Stimulated activated CD4-positive, alpha-beta T cell treated with anti-CD3 and anti-CD28 coated beads, Interleukin-1b, Interleukin-23, amount 100 ng/mL, for 48 hours (primary cell): ENCODE results near the gene GAMT.
"Not testable (repeated sequence)": the region's sequence is repeated elsewhere in the genome, so short reads cannot be mapped to it uniquely, and the experiment has no call there.

Experiments used
- DNase-seq: peaks from one replicate; pipeline ENCODE4 v3.0.0-alpha.2; 2020

GAMT gene

DNA sequence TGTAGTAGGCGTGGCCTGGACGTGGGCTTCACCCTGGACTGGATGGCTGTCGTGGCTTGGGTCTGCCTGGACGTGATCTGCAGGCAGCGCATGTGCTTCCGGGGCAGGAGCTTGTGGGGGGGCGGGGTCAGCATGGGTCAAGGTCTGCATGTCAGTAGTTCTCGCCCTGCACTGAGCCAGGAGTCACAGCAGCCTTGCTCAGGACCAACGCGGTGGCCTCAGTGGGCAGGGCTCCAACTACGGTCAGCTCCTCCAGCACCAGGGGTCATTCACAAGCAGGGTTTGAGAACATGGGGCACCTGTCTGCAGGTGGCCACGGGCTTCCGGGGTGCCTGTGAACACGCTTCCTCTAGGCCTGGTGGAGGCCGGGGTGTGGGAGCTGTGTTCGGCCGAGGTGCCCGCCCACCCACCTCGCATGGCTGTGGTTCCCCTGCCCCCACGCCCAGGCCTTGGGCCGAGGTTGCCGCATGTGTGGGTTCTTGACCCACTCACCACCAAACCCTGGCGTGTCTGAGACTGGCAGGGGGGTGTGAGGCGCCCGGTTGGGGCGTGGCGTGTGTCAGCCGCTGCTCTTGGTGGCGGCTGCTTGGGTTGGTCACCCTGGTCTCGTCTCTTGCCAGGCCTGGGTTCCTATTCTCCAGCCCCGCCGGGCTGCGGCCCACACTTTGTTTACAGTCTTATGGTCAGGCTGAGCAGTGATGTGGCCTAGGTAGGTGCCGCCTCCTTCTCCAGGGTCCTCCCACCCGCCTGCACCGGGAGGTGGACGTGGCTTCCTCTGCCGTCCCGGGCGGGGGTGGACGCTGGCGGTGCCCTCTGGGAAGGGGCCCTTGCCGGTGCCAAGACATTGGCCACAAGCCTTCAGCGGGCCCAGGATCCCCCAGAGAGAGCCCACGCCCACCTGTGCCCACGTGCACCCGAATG is 32.0 kb upstream of the GAMT start:
- no peak for DNase-seq

DNA sequence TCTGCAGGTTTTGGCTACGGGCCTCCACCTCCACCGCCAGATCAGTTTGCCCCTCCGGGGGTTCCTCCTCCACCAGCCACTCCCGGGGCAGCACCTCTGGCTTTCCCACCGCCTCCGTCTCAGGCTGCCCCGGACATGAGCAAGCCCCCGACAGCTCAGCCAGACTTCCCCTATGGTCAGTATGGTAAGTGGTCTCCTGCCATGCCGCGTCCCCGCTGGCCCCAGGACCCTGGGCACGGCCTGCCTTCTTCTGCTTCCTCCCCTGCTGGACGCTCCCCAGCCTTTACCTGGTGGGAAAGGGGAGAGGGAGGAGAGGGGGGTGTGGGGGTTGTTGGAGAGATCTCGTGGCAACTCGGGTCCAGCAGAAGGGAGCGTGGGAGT is 31.2 kb upstream of the GAMT start:
- DNase-seq: no peak

DNA sequence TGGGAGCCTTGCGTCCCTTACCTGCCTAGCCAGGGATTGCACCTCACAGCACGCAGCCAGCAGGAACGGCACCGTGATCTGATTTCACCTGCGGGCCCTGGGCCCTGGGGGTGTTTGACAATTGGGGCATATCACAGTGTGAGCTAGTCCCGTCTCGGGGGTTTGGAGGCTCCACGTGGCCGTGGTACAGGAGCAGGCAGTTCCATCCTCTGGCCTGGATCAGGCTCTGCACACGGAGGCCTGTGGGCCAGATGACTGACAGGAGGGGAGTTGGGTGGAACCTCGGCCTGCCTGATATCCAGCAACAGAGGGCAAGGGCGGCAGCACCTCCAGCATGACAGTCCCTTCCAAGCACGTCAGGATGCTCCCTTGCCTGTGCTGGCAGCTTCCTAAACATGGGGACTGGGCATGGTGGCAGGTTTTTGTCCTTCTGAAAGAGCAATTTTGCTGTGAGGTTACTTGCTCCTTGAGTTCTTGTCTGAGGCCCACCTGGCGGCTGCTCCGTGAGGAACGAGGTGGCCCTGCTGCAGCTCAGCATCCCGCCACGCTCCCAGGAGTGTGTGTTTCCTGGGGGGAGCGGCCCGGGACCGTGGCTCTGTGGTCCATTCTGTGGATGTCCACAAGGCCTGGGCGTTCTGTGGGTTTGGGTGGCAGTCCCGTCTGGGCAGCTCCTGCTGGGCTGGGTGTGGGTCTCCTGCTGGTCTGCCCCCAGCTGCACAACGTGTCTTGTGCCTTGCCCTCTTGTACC is 30.6 kb upstream of the GAMT start:
- no peak for DNase-seq

DNA sequence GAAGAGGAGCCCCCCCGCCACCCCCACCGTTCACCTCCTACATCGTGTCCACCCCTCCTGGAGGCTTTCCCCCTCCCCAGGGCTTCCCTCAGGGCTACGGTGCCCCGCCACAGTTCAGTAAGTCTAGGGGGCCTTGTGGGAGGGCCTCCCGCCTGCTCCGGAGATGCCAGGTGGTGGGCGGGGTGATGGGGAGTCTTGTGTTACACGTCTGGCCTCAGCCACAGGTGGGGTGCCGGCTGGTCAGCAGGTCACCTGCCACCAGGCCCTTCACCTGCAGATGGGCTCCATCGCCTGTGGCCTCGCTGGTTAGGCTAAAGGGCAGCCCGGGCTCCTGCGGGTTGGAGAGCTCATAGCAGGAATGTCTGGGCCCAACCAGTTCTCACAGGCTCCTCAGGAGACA is 28.9 kb upstream of the GAMT start:
- no peak for DNase-seq

DNA sequence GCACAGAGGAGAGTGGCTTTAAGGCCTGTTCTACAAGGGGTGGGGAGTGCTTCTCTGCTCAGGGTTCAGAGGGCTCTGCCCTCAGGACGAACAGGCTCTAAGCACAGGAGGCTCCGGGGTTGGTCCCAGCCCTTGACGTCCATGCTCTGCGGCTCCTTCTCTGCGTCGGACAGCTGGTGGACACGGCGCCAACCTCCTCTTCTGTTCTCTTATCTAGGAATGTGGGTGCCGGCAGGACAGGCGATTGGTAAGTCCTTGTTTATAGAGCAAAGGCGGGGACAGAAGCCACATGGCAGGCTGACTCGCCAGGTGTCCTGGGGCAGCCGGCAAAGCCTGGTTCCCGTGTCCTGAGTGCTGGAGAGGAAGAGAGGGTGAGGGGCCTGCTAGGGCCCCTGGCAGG is 28.4 kb upstream of the GAMT start:
- DNase-seq: no peak

DNA sequence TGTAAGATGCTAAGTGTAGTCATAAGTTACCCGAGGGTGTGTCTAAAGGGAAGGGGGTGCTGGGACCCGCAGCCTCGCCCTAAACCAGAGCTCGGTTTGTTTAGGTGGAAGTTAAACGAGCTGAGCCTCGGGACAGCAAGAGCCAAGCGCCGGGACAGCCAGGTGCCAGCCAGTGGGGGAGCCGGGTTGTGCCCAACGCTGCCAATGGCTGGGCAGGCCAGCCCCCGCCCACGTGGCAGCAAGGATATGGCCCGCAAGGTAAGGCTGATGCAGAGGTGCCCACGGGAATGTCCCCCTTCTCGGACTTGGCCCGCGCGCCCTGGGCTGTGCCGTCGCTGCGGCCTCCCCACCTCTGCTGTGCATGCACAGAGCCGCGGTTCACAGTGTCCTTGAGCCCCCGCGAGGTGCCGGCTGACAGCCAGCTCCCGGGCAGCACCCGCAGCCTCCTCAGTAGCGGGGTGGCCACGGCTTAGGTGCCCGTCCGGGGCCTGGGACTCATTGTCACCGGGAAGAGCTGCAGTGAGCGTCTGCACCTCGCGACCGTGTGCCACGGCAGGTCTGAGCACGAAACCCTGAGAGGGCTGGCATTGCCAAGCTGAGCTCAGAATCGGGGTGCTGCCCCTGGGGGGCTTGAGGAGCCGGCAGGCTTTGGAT is 27.5 kb upstream of the GAMT start:
- DNase-seq: no peak

- DNase-seq: no peak
Measured at GRCh38 chr19:1427221-1427920, 26.0 kb upstream of the GAMT start.

DNA sequence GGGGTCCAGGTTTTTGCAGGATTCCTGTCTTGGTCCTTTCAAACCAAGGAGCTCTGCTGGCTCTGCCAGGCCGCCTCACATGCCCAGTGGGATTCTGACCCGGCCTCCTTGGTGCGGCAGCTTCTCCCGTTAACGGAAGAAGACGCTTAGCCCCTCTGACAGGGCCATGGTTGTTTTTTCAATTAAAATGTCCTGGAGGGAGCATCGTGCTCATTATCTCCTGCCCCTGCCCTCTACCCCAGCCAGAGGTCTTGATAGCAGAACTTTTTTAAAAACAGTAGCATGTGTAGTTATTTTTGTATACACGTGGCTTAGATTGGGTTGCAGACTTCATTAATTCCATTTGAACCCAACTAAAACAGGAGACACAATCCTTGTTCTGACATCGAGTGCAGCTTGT is 25.4 kb upstream of the GAMT start:
- DNase-seq: no peak

- no peak for DNase-seq
Measured at GRCh38 chr19:1425902-1426301, 24.6 kb upstream of the GAMT start.

- DNase-seq: no peak
Measured at GRCh38 chr19:1425102-1425837, 23.9 kb upstream of the GAMT start.

DNA sequence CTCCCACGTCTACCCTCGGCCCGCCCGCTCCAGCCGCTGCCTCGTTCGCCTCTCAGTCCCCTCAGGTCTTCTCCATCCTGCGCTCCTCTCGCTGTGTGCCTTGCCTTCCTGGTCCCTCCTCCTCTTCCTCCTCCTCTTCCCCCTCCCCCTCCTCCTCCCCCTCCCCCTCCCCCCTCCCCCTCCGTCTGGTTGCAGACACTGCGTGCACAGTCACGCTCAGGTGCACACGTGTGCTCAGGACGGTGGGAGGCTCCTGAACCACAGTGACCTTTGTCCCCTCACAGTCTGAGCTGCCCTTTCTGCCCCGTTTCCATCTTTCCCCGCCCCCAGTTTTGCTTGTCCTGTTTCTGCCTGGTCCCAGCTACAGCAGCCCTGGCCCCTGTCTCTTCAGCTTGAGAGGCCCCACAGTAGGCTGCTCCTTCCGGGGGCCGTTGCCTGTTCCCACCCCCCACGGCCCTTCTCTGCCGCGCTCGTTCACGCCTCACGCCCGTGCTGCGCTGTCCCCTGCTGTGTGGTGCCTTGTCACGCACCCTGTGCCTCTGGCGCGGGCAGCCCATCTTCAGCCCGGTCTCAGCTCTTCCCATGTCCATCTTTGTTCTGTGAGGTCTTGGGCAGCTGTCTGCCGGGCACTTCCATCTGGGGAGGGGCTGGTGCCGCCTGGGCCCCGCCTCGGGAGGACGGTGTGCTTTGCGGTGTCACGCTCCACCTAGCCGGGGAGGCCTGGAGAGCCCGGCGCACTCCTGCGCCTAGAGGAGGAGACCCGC is 23.0 kb upstream of the GAMT start:
- no peak for DNase-seq

GRCh38 chr19:1423436-1424191 is 22.3 kb upstream of the GAMT start:
- DNase-seq: no peak

DNA sequence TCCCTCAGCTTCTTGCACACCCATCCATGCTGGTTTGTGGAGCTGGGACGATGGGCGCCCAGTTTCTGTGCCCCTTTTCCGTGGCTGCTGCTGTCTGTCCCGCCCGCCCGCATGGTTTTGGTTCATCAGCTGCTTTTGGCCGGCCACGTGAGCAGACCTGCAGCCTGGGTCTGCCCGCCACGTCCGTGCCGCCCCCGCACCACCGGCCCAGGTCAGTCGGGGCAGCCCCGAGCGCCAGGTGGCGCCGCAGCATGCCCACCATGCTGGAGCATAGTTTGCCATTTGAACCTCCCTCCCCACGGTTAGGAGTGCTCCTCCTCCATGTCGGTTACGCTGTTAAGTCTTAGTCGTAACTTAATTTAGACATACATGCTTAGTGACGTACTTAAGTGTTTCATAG is 21.6 kb upstream of the GAMT start:
- DNase-seq: no peak

DNA sequence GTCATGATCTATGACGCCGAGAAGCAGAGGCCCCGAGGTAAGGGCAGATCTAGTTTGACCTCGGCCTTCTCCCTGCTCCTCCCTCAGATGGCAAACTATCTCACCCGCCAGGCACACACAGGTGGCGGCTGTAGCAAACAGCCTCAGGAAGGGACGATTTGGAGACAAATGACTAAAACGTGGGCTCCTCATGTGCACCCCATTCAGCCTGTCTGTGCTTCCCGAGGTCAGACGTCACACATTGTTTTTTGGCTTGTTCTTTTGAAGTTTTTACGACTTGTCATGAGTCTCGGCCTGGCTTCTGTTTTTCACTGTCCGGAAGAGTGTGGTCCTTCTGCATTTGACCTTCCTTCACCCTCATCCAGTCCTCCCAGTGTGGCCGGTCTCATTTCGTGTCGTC is 21.0 kb upstream of the GAMT start:
- DNase-seq: no peak

GRCh38 chr19:1421958-1422305 is 20.6 kb upstream of the GAMT start:
- DNase-seq: no peak

GRCh38 chr19:1421218-1421957 is 20.0 kb upstream of the GAMT start:
- no peak for DNase-seq

- no peak for DNase-seq
Measured at GRCh38 chr19:1420590-1420989, 19.2 kb upstream of the GAMT start.

GRCh38 chr19:1420085-1420484 is 18.7 kb upstream of the GAMT start:
- DNase-seq: not testable (repeated sequence)

DNA sequence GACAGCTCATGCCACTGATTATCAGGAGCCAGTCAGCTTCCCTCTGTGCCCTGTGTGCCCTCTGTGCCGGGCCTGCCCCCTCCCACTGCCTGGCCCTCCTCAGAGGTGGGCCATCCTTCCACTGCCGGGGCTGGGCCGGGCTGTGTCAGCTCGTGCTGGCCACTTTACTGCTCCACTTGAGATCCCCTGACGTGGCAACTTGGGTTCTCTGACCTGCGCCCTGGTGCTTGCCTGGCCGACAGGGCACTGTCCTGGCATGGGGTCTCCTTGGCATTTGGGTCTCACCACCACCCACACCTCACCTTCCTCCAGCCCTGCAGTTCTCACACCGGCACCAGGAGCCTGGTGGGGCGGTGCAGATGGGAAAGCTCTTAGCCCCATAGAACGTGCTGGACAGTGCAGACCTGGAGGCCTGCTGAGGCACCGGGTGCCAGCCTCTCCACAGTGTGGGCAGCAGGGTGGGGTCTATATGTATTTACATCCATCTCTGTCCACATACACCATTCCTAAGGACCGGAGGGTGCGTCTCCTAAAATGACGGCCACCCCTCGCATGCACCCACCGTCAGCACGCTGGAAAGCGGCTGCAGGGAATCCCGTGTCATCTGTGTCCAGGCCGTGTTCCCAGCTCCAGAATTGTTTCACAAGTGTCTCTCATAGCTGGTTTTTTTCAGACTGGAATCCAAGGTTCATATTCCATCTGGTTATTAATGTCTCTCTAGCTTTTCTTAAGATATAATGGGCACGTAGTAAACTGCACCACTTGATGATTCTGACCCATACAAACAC is 17.8 kb upstream of the GAMT start:
- no peak for DNase-seq

- no peak for DNase-seq
Measured at GRCh38 chr19:1418496-1418775, 17.1 kb upstream of the GAMT start.
